Measurements from ENCODE around the gene EPS8.

DNA sequence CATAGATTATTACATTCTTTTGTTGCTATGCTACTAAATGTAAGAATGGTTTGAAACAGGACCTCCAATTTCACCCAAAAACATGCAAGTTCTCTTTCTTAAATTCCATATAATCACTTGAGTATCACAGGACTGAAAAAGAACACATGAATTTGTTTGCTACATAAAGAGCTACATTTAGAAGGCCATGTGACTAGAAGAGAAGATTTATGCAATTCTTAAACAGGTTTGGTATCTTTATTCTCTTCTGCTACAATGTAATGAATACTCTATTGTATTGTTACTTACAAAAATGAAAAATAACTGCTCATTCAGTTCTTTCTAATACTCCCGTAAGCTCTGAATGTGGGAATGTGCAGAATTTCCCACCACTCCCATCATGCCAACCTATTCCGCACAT, 9.3 kb downstream of the EPS8 start:
- no peak for TF ChIP-seq CTCF (conservative IDR thresholded peaks at IDR 0.05; ENCODE audit: low read length)
- TF ChIP-seq EZH2phosphoT487 (IDR thresholded peaks at IDR 0.05; ENCODE audit: borderline replicate concordance) = no peak
